Measurements from ENCODE around the gene HM13. TPM values are rescaled to one million over a fixed set of nuclear protein-coding genes. Genes with fewer than 3 reads are reported as not detected.
A peak's percentile ranks its signal among the peaks of the same experiment; 100 is the strongest.

Gene HM13
- total and polyA plus RNA-seq, 9 of the 15 experiments (the other 6 are each of a cell fraction or from before 2014, with no cell fraction given) = 7.7 to 136 (median 74.5) TPM

DNA sequence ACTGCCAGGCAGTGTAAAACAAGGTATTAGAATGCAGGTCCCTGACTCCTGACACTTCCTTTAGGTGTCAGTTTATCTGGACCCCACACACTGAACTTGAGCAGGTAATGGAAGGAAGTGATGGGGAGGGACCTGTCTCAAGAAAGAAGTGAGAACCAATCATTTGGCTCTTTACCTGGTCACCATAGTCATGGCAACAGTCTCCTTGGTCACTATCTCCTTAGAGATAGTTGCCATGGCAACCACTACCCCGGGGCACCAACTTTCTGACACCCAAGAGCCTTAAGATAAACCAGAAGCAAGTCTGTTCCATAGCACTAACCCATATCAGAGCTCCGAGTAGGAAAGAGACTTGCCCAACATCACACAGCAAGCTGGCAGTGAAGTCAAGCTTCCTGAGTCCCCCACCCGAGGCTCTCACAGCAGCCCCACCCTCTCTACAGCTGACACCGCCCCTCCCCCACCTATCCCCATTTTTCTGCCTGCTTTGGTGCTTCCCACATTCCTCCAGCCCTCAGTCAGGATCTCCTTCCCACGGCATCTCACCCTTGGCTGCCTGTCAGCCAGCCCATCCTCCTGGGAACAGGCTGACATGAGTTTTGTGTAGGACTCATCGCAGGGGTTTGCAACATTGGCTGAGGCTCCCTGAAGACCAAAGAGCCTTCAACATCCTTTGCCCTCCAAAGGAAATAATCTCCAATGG, 16.3 kb upstream of the HM13 start:
- intact Hi-C loops (cut with micrococcal nuclease) (no loop called here), in situ Hi-C loops (cut with MboI) (loop anchor here (10.0 kb wide), 1 partner anchor 183 kb away; no protein-coding TSS in a partner anchor)
- no peaks in the 10 kb centered on the region for H3K36me3 ChIP-seq (ENCODE audit: control insufficient read depth, insufficient read depth, low read length)
- H3K9ac ChIP-seq (ENCODE audit: insufficient read depth in 1 of 2, low read depth in 2 of 2, low read length in 2 of 2) = no peak overlapping the region
- no peaks in the 10 kb centered on the region for H4K20me1 ChIP-seq (replicated peaks; ENCODE audit: control insufficient read depth, insufficient read depth, low read length)
- H3K9me1 ChIP-seq (ENCODE audit: control insufficient read depth, insufficient read depth, low read length) = no peaks in the 10 kb centered on the region
- peaks cover under 1 to 8% of the 10 kb centered on the region in 2 experiments; a peak in 2 of 5 replicates for H3K27me3 ChIP-seq (ENCODE audit: control insufficient read depth in 2 of 2, insufficient read depth in 2 of 2, low read length in 2 of 2)
- no peaks in the 10 kb centered on the region for H3K9me3 ChIP-seq (replicated peaks; ENCODE audit: control insufficient read depth, insufficient read depth, low read depth, low read length)
- H2AFZ ChIP-seq (ENCODE audit: low read depth, low read length) = no peak overlapping the region
- no TSS peak for BruUV-seq (replicated peaks)
- no peaks in the 10 kb centered on the region for H3K79me2 ChIP-seq (ENCODE audit: control insufficient read depth, insufficient read depth, low read length)
- no peak for FAIRE-seq
- H3K4me1 ChIP-seq (replicated peaks in 1 of 2; ENCODE audit: control insufficient read depth in 2 of 2, insufficient read depth in 2 of 2, low read length in 2 of 2) = peaks cover 0 to 5% of the 10 kb centered on the region in 2 experiments; a peak in 2 of 5 replicates
- no peak overlapping the region for H3K27ac ChIP-seq (ENCODE audit: extremely low read depth, low read depth, low read length)
- H3K4me3 ChIP-seq = no peak overlapping the region
- H3K4me2 ChIP-seq (ENCODE audit: insufficient read depth, low read length) = no peak overlapping the region
- CTCF ChIA-PET (ENCODE audit: low intra/inter-chr PET ratio) = no interaction called here
- POLR2A ChIA-PET = no interaction called here
- 4% methylated on average over 5 of the region's 6 CpGs for WGBS (ENCODE audit: insufficient coverage, low coverage, missing lambda C conversion rate)
- no peak for ATAC-seq
- peak; percentile 38 to 76 (median 59) for DNase-seq (ENCODE audit: extremely low read depth in 1 of 4, low spot score in 3 of 4)
- TF ChIP-seq RFX1 (IDR thresholded peaks at IDR 0.05) (peak; percentile 99), NKRF (IDR thresholded peaks at IDR 0.05; ENCODE audit: borderline replicate concordance) (no peak), RREB1 (CRISPR knock-in tag; IDR thresholded peaks at IDR 0.05) (peak; percentile 72; the same call in 1 of the 2 replicates), CSDE1 (IDR thresholded peaks at IDR 0.05) (peak in 1 of 2 experiments; percentile 96; a peak in 2 of 4 replicates), ZNF41 (CRISPR knock-in tag; conservative IDR thresholded peaks at IDR 0.05) (no peak), ZNF639 (CRISPR knock-in tag; conservative IDR thresholded peaks at IDR 0.05 in 1 of 2, IDR thresholded peaks at IDR 0.05 in 1 of 2) (no peak), JUND (IDR thresholded peaks at IDR 0.05; ENCODE audit: borderline replicate concordance, low read depth, low read length) (no peak), JUND (tag; IDR thresholded peaks at IDR 0.05; ENCODE audit: borderline replicate concordance, low read depth, low read length) (no peak), ZNF282 (CRISPR knock-in tag; IDR thresholded peaks at IDR 0.05) (no peak), MYNN (IDR thresholded peaks at IDR 0.05) (peak; percentile 87; the same call in 1 of the 2 replicates), MYNN (CRISPR knock-in tag; IDR thresholded peaks at IDR 0.05) (no peak), ZNF586 (CRISPR knock-in tag; conservative IDR thresholded peaks at IDR 0.05) (no peak), RBM22 (IDR thresholded peaks at IDR 0.05; ENCODE audit: low read depth, low read length, poor library complexity, severe bottlenecking) (peak; percentile 27)
